Choroid plexus epithelial cell (primary cell): ENCODE data around the gene RBM20.
"Not testable (repeated sequence)": the region's sequence is repeated elsewhere in the genome, so short reads cannot be mapped to it uniquely, and the experiment has no call there.

Experiments used
- DNase-seq: peaks from one replicate; pipeline ENCODE4 v3.0.0-alpha.2; 2010; ENCODE audit warnings: low read depth
- H3K4me3 ChIP-seq: 2 replicates; pipeline ENCODE4 v1.5.1; 2011; ENCODE audit warnings: low read depth, mild to moderate bottlenecking, control low read depth, low read length, moderate library complexity
- TF ChIP-seq, protein P1 (sequence below): conservative IDR thresholded peaks from 2 replicates; pipeline ENCODE4 v1.5.1; 2011; ENCODE audit warnings: low read depth, mild to moderate bottlenecking, control low read depth, inconsistent platforms, low read length, moderate library complexity

RBM20 gene

DNA sequence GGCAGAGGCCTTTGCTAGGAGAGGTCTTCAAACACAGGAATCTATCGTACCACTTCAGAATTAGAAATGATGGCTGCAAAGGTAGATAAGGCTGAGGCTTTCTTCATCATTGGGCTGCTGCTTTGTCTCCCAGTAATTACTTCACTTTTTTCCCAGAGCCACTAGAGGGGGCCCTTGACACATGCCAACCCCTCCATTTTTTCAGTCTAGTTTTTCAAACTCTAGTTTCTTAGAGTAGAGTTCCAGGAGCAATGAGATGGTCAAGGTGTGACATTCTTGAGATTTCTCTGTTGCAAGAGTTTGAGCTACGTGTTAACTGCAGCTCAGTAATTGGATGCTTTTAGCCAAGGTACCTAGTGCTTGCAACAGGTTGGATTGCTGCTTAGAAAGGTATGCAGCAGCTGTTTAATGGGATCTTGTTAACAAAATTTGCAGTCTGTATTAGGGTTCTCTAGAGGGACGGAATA lies 33.8 kb upstream of the RBM20 start:
- no peak overlapping the region for H3K4me3 ChIP-seq
- peak; percentile 75 for DNase-seq
- TF ChIP-seq, protein P1, sequence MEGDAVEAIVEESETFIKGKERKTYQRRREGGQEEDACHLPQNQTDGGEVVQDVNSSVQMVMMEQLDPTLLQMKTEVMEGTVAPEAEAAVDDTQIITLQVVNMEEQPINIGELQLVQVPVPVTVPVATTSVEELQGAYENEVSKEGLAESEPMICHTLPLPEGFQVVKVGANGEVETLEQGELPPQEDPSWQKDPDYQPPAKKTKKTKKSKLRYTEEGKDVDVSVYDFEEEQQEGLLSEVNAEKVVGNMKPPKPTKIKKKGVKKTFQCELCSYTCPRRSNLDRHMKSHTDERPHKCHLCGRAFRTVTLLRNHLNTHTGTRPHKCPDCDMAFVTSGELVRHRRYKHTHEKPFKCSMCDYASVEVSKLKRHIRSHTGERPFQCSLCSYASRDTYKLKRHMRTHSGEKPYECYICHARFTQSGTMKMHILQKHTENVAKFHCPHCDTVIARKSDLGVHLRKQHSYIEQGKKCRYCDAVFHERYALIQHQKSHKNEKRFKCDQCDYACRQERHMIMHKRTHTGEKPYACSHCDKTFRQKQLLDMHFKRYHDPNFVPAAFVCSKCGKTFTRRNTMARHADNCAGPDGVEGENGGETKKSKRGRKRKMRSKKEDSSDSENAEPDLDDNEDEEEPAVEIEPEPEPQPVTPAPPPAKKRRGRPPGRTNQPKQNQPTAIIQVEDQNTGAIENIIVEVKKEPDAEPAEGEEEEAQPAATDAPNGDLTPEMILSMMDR = peak; percentile 92

- not testable (repeated sequence) for H3K4me3 ChIP-seq, DNase-seq
Observed at GRCh38 chr10:110610781-110611180, 33.4 kb upstream of the RBM20 start.

- TF ChIP-seq, protein P1 = no peak
- H3K4me3 ChIP-seq = no peak overlapping the region
- DNase-seq = no peak
Observed at GRCh38 chr10:110612087-110612486, 32.0 kb upstream of the RBM20 start.

DNA sequence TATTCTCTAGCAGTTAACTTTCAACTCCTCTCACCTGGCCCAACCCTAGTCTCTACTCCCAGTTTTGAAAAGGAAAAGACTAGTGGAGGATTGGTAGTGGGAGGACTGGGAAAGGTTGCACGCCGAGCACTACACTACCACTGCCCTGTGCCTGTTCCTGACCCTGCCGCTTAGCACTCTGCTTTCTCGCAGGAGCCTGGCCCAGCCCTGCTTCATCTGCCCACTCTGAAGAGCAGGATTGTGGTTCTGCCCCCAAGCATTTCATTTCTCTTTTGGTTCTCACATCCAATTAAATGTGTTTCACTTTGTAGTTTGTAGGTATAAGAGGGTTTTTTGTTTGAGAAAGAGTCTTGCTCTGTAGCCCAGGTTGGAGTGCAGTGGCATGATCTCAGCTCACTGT lies 31.5 kb upstream of the RBM20 start:
- TF ChIP-seq, protein P1 = no peak
- H3K4me3 ChIP-seq = no peak overlapping the region
- DNase-seq = no peak

DNA sequence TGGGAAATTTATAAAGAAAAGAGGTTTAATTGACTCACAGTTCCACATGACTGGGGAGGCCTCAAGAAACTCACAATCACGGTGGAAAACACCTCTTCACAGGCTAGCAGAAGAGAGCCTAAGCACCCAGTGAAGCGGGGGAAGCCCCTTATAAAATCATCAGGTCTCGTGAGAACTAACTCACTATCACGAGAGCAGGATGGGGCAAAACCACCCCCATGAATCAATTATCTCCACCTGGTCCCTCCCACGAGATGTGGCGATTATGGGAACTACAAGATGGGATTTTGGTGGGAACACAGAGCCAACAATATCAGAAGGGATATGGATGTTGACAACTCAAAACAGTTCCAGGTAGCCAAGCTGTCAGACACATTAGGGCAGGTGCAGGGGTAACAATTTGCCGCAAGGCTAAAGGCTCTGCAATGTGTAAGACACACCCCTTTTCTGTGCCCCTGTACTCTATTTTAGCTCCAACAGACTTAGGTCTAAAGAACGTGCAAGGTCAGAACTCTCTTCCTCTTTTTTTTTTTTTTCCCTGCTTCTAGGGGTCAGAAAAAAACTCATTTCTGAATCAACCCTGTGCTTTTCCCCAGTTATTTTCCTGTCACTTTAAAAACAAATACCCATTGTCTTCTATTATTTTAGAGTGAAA lies 30.7 kb upstream of the RBM20 start:
- TF ChIP-seq, protein P1 = no peak
- H3K4me3 ChIP-seq = no peak overlapping the region
- no peak for DNase-seq

GRCh38 chr10:110613996-110614495 lies 30.1 kb upstream of the RBM20 start:
- DNase-seq = no peak
- TF ChIP-seq, protein P1 = no peak

DNA sequence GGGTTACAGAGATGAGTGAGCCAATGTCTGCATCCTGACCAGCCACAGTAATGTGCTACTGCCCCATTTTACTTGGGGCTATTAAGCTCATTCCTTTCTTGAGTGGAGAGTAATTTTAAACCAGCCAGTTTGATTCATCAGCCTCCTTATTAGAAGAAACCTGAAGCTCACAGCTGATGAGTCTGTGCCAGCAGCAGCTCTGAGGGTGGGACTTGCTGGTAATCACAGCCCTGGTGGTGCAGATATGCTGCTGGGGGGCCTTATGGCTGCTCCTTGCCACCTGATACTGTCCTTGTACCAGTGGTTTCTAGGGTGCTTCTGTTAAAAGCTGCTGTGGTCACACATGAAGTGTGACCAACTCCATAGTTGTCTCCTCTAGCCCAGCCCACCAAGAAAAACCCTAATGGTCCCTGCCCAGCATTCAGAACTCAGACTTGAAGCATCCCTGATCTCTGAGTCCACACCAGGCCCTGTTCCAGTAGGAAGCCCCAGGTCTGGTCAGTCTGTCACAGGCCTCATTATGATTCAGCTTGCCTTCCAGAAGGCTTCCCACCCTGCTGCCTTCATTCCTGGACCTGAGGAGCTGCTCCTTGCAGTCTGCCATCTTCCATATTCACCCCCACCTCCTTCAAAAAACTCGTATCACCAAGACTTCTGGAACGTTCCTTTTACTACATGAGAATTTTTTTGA lies 28.9 kb upstream of the RBM20 start:
- no peak overlapping the region for H3K4me3 ChIP-seq
- DNase-seq = no peak
- TF ChIP-seq, protein P1 = no peak

More at GRCh38 chr10:110613996-110614495, 30.1 kb upstream of the RBM20 start:
- no peak overlapping the region for H3K4me3 ChIP-seq
